HG03457 (cell line): Measurements from ENCODE around the gene ZNF608.

Experiments used
- ATAC-seq: cut with Tn5 transposase; IDR thresholded peaks from one replicate; pipeline ENCODE4 v1.9.1; 2021; ENCODE audit warnings: moderate number of reproducible peaks; ENCODE audit not compliant: unreplicated experiment

Gene ZNF608

DNA sequence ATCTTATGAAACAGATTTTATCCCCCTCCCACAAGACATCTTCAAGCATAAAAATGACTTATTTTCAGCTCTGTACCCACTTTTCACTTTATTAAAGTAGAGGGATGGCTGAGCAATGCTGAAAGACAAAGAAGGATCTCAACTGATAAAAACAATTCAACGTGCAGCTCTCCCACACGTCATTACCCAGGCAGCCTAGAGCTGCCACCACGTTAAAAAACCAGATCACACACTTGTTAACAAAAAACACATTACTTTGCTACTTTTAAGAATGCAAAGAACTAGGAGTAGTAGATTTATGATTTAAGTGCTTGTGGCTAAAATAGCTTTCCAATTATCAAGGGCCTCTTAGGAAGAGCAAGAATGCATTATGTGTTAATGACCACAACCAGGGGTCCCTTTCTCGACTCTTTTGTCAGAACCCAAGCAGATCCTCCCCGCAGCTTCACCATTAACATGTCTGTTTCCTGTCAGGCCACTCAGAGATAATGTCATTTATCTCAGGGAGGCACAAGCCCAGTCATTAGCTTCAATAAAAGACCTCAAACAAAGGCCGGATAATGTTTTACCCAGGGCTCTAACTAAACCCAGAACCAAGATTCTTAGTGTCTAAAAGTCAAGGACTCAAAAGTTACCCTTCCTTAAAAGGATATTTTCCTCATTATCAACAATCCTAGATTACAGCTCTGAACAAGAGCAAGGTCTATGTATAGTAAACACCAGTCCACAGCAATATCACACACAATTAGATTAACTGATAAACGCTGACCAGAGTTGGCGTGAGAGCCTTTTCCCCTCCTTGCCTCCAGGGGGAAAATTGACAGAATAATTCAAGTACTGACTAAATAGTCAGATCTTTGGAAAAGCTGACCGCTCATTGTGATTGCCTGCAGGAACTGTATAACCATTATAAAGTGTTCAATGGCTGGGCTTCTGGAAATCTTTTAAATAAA, 7.5 kb downstream of the ZNF608 start:
- no peak for ATAC-seq

DNA sequence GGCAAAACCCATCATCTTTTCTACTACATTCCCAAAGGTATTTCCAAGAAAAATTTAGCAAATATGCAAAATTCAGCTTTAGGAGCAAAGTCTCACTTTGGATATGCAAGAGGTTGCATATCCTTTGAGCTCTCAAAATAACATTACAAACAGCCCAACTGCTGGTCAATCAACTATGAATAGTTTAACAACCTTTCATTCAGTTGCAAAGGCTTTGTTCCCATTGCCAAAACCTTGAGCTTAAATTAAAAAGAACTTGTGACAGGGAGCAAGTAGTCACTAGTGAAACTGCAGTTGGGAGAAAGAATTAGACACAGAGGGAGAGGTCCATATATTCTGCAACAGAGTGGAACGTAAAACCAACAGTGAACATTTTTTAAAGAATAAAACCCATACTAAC, 8.8 kb downstream of the ZNF608 start:
- no peak for ATAC-seq

- ATAC-seq, result no peak
Observed at GRCh38 chr5:124736805-124737188, 9.6 kb downstream of the ZNF608 start.

GRCh38 chr5:124736082-124736804, 10.2 kb downstream of the ZNF608 start:
- ATAC-seq, result no peak

GRCh38 chr5:124735169-124735858, 11.1 kb downstream of the ZNF608 start:
- no peak for ATAC-seq

- no peak for ATAC-seq
Observed at GRCh38 chr5:124734574-124735168, 11.8 kb downstream of the ZNF608 start.

- ATAC-seq, result no peak
Observed at GRCh38 chr5:124733329-124733650, 13.1 kb downstream of the ZNF608 start.

GRCh38 chr5:124732428-124733328, 13.8 kb downstream of the ZNF608 start:
- ATAC-seq, result no peak

DNA sequence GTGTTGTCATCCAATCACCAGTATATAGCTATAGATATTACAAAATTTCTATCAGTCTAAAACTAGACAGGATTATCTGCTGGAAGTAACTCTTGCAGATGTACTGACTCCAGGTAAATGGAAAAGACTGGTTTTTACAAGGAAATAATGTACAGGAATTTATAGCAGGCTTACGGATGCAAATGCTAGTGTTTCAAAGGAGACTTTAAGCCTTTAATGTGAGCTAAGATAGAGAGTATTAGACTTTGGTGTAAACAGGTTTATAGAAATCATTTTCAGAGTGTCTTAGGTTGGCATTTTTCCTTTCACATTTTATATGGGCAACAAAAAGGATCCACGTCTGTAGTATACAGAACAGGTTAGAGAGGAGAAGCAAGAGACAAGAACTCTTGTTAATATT, 16.1 kb downstream of the ZNF608 start:
- ATAC-seq, result no peak

- no peak for ATAC-seq
Observed at GRCh38 chr5:124729720-124730359, 16.6 kb downstream of the ZNF608 start.

GRCh38 chr5:124728968-124729332, 17.5 kb downstream of the ZNF608 start:
- no peak for ATAC-seq

DNA sequence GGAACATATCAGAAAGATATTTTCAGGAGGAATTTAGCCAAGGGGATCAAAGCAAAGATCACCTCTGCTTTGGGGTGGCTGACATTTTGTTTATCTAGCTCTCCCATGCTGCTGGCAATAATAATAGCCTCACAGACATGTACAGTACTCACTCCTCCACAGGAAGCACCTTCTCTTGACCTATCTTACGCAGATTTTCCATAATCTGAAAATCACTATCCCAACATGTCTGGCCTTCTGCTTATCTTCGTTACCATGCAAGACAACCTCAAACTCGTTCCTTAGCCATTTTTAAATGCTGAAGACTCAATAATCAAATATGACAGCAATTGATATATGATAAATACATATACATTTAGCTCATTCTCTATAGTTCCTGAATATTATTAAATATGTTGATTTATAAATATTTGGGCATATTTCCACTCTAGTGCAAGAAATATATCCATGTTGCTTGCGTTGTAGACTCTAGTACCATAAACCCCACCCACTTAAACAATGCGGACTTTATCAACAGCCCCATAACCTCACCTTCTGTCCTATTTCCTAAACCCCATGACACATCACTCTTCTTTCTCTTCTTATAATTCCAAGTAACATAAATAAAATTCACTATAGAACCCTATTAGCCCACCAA, 18.0 kb downstream of the ZNF608 start:
- ATAC-seq, result no peak

GRCh38 chr5:124726631-124727362, 19.6 kb downstream of the ZNF608 start:
- no peak for ATAC-seq

GRCh38 chr5:124725622-124726258, 20.7 kb downstream of the ZNF608 start:
- no peak for ATAC-seq

- ATAC-seq, result no peak
Observed at GRCh38 chr5:124725040-124725434, 21.4 kb downstream of the ZNF608 start.

DNA sequence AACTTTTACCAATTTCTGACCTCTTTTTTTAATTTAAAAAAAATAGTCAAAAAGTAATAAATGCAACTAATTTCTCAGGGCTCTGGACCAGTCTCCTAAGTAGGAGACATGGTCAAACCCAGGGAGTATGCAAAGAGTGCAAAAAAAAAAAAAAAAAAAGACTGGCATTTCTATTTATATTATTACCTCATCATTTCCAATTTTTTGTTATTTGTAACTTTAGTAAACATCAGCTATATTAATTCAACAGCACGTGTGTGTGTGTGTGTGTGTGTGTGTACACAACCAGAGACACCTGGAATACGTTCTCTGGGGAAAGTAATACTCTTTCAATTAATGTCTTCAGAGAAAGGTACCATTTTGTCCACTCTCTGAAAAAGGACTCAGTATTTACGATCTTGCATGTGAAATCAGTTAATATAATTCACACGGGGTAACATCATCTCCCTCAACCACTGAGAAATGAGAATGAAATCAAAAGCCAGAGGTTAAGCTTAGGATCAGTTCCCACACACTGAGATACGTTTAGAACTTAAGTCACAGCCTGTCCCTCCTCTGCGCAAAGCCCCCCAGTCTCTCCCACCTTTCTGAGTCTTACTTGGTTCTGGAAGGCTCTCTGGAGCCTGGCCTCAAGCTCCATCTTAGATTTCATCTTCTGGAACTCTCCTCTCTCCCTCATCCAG, 21.9 kb downstream of the ZNF608 start:
- ATAC-seq, result no peak

- ATAC-seq, result no peak
Observed at GRCh38 chr5:124721229-124721735, 25.2 kb downstream of the ZNF608 start.
